LNCAP (cell line): ENCODE measurements around the gene OXSR1.

Source experiments
- TF ChIP-seq, protein P1 (sequence below): fragments of 450-650 bp; IDR thresholded peaks from 2 replicates; pipeline ENCODE4 v1.5.1; 2017; ENCODE audit warnings: mild to moderate bottlenecking

Gene OXSR1

DNA sequence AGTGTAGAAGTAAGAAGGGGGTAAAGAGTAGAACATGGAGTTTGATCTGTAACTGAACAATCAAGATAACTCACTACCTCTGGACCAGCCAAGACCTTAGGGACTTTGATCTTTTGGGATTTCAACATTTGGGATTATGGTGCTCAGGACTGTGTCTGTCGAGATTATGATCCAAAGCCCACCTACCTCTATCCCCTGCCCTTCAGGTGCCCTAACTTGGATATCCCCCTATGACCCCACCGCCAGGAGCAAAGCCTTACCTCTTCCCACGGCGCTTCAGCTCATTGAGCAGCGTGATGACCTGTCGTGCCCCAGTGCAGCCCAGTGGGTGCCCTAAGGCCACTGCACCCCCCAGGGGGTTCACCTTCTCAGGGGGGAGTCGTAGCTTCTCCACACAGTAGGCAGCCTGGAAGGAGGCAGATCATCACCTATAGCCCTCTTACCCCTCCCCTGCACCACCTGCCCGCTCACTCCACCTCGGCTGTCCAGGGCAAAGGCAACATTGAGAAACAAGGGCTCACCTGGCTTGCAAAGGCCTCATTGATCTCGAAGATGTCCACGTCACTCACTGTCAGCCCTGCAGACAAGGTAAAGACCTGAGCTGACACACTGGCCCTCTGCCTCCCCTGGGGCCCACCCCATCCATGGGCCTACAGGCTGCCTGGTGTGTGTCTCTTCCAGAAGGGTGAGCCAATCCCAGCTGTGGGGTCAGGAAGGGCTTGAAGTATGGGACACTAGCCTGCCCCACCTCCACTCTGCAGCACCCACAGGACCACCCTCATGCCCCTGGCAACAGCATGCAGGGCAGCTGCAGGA is 39.8 kb upstream of the OXSR1 start:
- TF ChIP-seq, protein P1, sequence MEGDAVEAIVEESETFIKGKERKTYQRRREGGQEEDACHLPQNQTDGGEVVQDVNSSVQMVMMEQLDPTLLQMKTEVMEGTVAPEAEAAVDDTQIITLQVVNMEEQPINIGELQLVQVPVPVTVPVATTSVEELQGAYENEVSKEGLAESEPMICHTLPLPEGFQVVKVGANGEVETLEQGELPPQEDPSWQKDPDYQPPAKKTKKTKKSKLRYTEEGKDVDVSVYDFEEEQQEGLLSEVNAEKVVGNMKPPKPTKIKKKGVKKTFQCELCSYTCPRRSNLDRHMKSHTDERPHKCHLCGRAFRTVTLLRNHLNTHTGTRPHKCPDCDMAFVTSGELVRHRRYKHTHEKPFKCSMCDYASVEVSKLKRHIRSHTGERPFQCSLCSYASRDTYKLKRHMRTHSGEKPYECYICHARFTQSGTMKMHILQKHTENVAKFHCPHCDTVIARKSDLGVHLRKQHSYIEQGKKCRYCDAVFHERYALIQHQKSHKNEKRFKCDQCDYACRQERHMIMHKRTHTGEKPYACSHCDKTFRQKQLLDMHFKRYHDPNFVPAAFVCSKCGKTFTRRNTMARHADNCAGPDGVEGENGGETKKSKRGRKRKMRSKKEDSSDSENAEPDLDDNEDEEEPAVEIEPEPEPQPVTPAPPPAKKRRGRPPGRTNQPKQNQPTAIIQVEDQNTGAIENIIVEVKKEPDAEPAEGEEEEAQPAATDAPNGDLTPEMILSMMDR: no peak

DNA sequence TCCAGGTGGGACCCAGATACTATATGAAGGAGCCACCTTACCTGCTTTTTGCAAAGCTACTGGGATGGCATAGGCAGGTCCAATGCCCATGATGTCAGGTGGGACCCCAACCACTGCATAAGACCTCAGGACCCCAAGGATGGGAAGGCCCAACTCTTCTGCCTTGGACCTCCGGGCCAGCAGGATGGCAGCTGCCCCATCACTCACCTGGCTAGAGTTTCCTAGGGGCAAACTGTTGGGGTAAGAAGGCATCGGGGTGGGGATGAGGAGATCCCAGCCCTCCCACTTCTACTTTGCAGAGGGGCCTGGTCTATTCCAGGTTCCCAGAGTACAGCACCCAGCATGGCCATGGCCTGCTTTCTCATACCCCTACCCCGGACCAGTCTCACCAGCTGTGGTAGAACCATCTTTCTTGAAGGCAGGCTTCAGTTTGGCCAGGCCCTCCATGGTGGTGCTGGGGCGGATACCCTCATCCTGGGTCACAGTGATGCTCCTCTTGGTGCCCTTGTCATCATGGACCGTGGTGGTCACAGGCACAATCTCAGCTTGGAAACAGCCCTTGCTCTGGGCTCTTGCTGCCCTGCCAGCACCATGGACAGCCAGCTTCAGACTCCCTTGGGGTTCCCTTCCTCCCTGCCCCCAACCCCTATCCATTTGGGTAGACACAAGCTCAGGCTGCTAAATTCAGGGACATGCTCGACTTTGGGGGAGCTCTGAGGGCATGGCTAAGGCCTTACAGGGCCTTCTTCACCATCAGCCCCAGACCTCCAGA is 39.0 kb upstream of the OXSR1 start:
- TF ChIP-seq, protein P1: no peak

DNA sequence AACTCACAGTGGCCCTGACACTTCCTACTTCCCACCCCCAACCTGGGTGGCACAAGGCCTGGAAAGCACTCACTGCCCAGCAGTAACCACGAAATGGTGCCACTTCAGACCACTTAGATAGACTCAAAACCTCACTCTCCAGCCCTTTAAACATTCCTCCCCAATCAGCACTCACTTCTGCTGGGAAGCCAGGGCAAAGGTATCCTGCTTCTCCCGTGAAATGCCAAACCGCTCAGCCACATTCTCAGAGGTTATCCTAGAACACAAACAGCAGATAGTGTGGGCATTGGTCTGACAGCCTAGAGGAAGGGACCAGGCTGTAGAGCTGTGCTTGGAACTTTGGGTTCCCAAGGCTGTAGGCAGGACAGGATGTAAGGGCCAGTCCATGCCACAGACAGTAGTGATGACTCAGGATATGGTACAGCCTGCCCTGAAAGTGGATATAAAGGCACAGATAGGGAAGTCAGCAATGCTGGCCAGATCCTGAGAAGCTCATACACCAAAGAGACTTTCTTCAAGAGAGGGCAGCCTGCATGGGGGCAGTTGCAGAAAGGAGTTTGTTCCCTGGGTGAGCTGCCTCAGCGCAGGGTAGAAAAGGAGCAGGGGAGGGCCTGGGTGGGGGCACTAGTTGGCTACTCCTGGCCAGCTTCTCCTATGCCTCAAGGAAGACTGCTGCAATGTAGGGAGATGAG is 37.6 kb upstream of the OXSR1 start:
- TF ChIP-seq, protein P1: no peak

DNA sequence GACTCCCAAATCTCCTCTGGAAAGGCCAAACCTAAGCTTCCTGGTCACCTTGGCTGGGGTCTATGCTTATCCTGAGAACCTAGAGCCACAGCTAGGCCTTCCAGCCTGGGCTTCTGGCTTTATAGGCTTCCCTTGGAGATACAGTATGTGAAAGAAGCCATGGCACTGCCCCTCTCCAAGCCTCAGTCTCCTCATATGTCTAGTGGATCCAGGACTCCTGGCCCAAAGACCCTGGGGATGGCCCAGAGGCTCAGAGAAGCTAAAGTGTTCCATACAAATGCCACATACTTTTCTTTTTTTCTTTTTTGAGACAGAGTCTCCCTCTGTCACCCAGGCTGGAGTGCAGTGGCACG is 37.1 kb upstream of the OXSR1 start:
- TF ChIP-seq, protein P1: no peak

DNA sequence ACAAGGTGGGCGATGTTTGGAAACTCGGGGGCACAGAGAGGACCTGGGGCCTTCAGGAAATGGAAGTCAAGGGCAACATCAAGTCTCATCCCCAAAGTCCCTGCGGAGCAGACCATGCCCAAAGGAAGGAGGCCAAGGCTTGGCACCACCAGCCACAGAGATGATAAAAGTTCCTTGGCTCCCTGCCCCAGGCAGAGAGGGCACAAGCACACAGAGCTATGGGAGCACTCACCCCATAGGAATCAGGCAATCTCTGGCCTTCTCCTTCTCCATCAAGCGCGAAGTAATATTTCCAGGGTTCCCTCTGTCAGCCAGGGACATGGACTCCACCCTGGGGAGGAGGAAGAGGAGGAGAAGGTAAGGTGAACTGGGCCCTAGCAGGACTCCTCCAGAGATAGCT is 36.3 kb upstream of the OXSR1 start:
- TF ChIP-seq, protein P1: no peak

DNA sequence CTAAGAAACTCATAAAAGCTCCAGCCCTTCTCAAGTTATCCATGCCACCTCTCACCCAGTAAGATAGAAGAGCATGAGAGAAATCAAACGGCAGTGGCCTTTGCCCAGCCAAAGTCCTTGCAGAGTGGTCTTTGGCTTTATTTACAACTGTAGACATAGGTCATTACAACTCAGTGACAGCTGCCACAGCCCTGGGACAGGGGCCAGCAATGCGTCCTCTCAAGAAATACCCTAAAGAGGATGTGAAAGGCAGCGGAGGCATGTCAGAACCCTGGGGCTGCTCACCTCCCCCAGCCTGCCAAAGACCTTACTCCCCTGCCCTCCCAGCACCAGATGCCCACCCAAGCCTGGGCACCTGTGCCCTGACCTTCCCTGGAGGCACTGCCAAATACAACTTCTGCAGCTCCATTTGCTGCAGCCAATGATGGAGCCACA is 34.7 kb upstream of the OXSR1 start:
- TF ChIP-seq, protein P1: no peak

DNA sequence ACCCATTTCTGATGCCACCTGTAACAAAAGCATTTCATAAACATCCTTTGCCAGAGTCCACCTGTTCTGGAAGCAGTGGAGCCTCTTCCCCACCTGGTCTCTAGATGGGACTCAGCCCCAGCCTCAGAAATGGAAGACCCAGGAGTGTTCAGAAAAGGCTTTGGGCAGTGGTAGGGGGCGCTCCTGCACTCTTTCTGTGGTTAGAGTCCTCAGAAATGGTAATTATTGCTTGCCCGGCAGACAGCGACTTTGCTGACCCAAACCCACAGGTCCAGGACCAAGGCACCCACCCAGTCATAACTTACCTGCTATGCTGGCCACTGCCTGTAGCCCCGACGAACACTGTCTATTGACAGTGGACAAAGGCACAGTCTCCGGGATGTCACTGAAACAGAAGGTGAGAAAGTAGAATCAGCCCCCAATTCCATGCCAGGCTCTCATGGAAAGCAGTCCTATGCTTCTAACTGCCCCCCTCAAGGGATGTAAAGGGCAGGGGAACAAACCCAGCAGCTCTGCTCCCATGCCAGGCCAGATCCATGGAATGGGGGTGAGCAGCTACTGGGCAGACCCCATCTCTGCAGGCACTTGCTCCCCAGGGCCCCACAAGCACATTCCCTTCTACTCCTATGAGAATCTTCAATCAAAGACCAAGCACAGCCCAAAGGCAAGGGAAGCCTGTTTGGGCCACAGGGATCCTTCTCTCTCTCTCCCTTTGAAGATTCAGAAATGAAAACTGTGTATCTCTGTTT is 33.5 kb upstream of the OXSR1 start:
- TF ChIP-seq, protein P1: peak; percentile 38; the same call in 1 of the 2 replicates
